Mesenchymal stem cell (in vitro differentiated cells and primary cell): ENCODE measurements around the gene ATP9B.

Source experiments
- DNase-seq: peaks from one replicate; pipeline ENCODE4 v3.0.0-alpha.2; 2013
- H2AFZ ChIP-seq: one replicate; pipeline ENCODE4 v1.6.1; 2013; ENCODE audit warnings: low read depth, mild to moderate bottlenecking, control low read depth, inconsistent platforms, low read length, moderate library complexity
- H2AK5ac ChIP-seq: 2 replicates; pipeline ENCODE4 v1.6.1; 2013; ENCODE audit warnings: low read length, moderate library complexity, mild to moderate bottlenecking, inconsistent platforms; ENCODE audit not compliant: severe bottlenecking
- H2BK120ac ChIP-seq: one replicate; pipeline ENCODE4 v1.6.1; 2013; ENCODE audit warnings: low read depth, mild to moderate bottlenecking, inconsistent platforms, low read length, moderate library complexity
- H2BK12ac ChIP-seq, 2 experiments: one replicate each; pipeline ENCODE4 v1.6.1; 2013; ENCODE audit warnings: inconsistent platforms in 2 of 2, low read length in 2 of 2, mild to moderate bottlenecking in 2 of 2, moderate library complexity in 2 of 2, control low read depth in 1 of 2
- H2BK15ac ChIP-seq: one replicate; pipeline ENCODE4 v1.6.1; 2013; ENCODE audit warnings: mild to moderate bottlenecking, low read depth, inconsistent platforms; ENCODE audit not compliant: poor library complexity, severe bottlenecking
- H2BK5ac ChIP-seq: 2 replicates; pipeline ENCODE4 v1.6.1; 2013; ENCODE audit warnings: low read depth, mild to moderate bottlenecking, low read length, control low read depth, inconsistent platforms; ENCODE audit not compliant: poor library complexity, severe bottlenecking
- H3K14ac ChIP-seq, 2 experiments: one replicate each; pipeline ENCODE4 v1.6.1; 2013; ENCODE audit warnings: inconsistent platforms in 2 of 2, low read length in 2 of 2, control low read depth in 1 of 2, mild to moderate bottlenecking in 1 of 2, moderate library complexity in 1 of 2
- H3K18ac ChIP-seq, 2 experiments: one replicate each; pipeline ENCODE4 v1.6.1; 2013; ENCODE audit warnings: inconsistent platforms in 2 of 2, low read length in 2 of 2, control low read depth in 1 of 2, low read depth in 1 of 2, mild to moderate bottlenecking in 1 of 2
- H3K23ac ChIP-seq, 2 experiments: one replicate each; pipeline ENCODE4 v1.6.1; 2013; ENCODE audit warnings: inconsistent platforms in 2 of 2, low read length in 2 of 2, mild to moderate bottlenecking in 2 of 2, moderate library complexity in 2 of 2, control low read depth in 1 of 2
- H3K27ac ChIP-seq: 2 replicates; pipeline ENCODE4 v1.5.1; 2013; ENCODE audit warnings: mild to moderate bottlenecking, moderate library complexity, low read length, control low read depth, inconsistent platforms; ENCODE audit not compliant: poor library complexity, severe bottlenecking
- H3K27me3 ChIP-seq, 2 experiments: 2 replicates each; pipeline versions ENCODE4 v1.6.1 to v1.7.0; 2013; ENCODE audit warnings: low read length in 2 of 2, mild to moderate bottlenecking in 2 of 2, moderate library complexity in 2 of 2, control low read depth in 1 of 2, inconsistent platforms in 1 of 2; ENCODE audit not compliant: control insufficient read depth in 1 of 2, insufficient read depth in 1 of 2
- H3K36me3 ChIP-seq, 2 experiments: 2 replicates each; pipeline versions ENCODE4 v1.6.1 to v1.7.0; 2013; ENCODE audit warnings: low read length in 2 of 2, control low read depth in 1 of 2, inconsistent platforms in 1 of 2, low read depth in 1 of 2, mild to moderate bottlenecking in 1 of 2; ENCODE audit not compliant: insufficient read depth in 2 of 2, control insufficient read depth in 1 of 2
- H3K4ac ChIP-seq, 2 experiments: one replicate each; pipeline ENCODE4 v1.6.1; 2013; ENCODE audit warnings: inconsistent platforms in 2 of 2, low read length in 2 of 2, mild to moderate bottlenecking in 2 of 2, moderate library complexity in 2 of 2, control low read depth in 1 of 2, low read depth in 1 of 2
- H3K4me1 ChIP-seq: 2 replicates; pipeline ENCODE4 v1.6.1; 2013; ENCODE audit warnings: low read depth, low read length, control low read depth; ENCODE audit not compliant: control insufficient read depth, insufficient read depth
- H3K4me2 ChIP-seq: 2 replicates; pipeline ENCODE4 v1.6.1; 2013; ENCODE audit warnings: low read length, mild to moderate bottlenecking, inconsistent platforms; ENCODE audit not compliant: poor library complexity, severe bottlenecking
- H3K4me3 ChIP-seq, 2 experiments: 2 replicates each; pipeline versions ENCODE4 v1.5.1 to v1.7.0; 2013; ENCODE audit warnings: low read length in 2 of 2, mild to moderate bottlenecking in 2 of 2, control low read depth in 1 of 2, low read depth in 1 of 2; ENCODE audit not compliant: insufficient read depth in 1 of 2
- H3K79me1 ChIP-seq: replicated peaks from 2 replicates; pipeline ENCODE4 v1.6.1; 2013; ENCODE audit warnings: mild to moderate bottlenecking, control low read depth, low read length, inconsistent platforms; ENCODE audit not compliant: poor library complexity, severe bottlenecking
- H3K9ac ChIP-seq: 2 replicates; pipeline ENCODE4 v1.7.0; 2013; ENCODE audit warnings: mild to moderate bottlenecking, low read length, moderate library complexity
- H3K9me3 ChIP-seq: 2 replicates; pipeline ENCODE4 v1.7.0; 2013; ENCODE audit warnings: mild to moderate bottlenecking, low read length; ENCODE audit not compliant: control insufficient read depth
- H4K8ac ChIP-seq: one replicate; pipeline ENCODE4 v1.6.1; 2013; ENCODE audit warnings: inconsistent platforms, mild to moderate bottlenecking, low read length, moderate library complexity
- H4K91ac ChIP-seq: one replicate; pipeline ENCODE4 v1.6.1; 2013; ENCODE audit warnings: mild to moderate bottlenecking, low read length, inconsistent platforms
- WGBS: methylation state at CpG from one replicate; pipeline ENCODE4 v1.1.7; 2013; ENCODE audit warnings: mixed read lengths; 5-methylcytosine and 5-hydroxymethylcytosine counted together

ATP9B gene

DNA sequence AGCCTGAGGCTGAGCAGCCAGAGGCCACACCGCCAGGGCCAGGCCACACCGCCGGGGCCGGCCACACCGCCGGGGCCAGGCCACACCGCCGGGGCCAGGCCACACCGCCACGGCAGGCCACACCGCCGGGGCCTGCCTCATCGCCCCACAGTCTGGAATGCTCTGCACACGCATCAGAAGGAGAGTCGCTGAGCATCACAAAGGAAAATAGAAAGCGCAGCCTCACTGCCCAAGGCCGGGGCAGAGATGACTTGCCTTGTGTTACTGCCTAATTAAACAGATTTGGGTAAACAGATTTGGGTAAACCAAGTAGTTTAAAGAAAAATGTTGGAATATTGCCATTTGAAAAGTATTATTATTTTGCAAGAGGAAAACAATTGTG lies 316.1 kb downstream of the ATP9B start:
- Histone ChIP-seq H4K8ac (no peak overlapping the region), H3K9ac (no peak overlapping the region), H2BK15ac (no peak overlapping the region), H3K9me3 (no peaks in the 10 kb centered on the region), H2AFZ (no peak overlapping the region), H2BK120ac (no peak overlapping the region), H3K4me1 (no peaks in the 10 kb centered on the region), H3K14ac (no peak overlapping the region), H3K79me1 (no peaks in the 10 kb centered on the region), H3K4me3 (no peak overlapping the region), H2BK5ac (no peak overlapping the region), H3K23ac (no peak overlapping the region), H3K4me2 (no peak overlapping the region), H4K91ac (no peak overlapping the region), H3K27me3 (peaks cover 56 to 85% of the 10 kb centered on the region in 2 experiments), H2BK12ac (no peak overlapping the region), H3K18ac (no peak overlapping the region), H3K27ac (no peak overlapping the region), H2AK5ac (no peak overlapping the region), H3K36me3 (no peaks in the 10 kb centered on the region), H3K4ac (no peak overlapping the region)
- no peak for DNase-seq
- 83% methylated on average over 17 of the region's 17 CpGs for WGBS

DNA sequence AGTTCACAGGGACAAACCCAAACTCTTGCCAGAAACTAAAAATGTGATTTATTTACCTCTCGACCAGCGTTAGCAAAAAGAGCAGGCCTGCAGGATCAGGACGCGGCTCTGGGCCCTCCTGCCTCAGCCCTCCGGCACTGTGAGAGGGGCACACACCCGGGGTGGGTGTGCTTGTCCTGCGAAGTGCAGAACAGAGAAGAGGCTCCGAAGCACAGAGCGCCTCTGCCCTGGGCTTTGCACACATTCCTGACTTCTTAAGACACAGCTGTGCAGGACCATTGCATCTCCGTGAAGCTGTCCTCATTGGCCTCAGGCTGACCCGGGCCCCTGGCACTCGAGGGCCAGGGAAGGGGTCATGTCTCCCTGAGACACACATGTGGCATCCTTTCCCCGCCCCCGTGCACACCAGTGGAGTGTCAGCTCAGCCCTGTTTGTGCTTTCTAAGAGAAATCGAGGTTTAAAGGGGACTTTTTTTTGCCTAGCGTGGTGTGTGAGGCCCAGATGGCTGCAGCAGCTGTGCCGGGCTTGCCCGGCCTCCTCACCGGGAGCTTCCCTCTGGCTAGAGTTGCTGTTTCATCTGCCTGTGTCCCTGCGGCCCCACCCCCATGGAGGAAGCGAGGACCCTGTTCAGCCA lies 316.6 kb downstream of the ATP9B start:
- Histone ChIP-seq H4K8ac (no peak overlapping the region), H3K4ac (no peak overlapping the region), H2AK5ac (no peak overlapping the region), H3K14ac (no peak overlapping the region), H3K4me2 (no peak overlapping the region), H2BK12ac (no peak overlapping the region), H3K4me1 (no peaks in the 10 kb centered on the region), H3K9ac (no peak overlapping the region), H3K36me3 (no peaks in the 10 kb centered on the region), H2BK5ac (no peak overlapping the region), H3K18ac (no peak overlapping the region), H2BK120ac (no peak overlapping the region), H4K91ac (no peak overlapping the region), H3K9me3 (no peaks in the 10 kb centered on the region), H3K27ac (no peak overlapping the region), H2AFZ (no peak overlapping the region), H3K4me3 (no peak overlapping the region), H3K27me3 (peaks cover 56 to 89% of the 10 kb centered on the region in 2 experiments), H2BK15ac (no peak overlapping the region), H3K23ac (no peak overlapping the region), H3K79me1 (no peaks in the 10 kb centered on the region)
- 74% methylated on average over 21 of the region's 21 CpGs for WGBS
- no peak for DNase-seq

- DNase-seq: no peak
- Histone ChIP-seq H2BK12ac (peak overlapping the region in 1 of 2 experiments; percentile 3), H2AFZ (no peak overlapping the region), H2BK120ac (no peak overlapping the region), H3K4me1 (no peaks in the 10 kb centered on the region), H4K91ac (no peak overlapping the region), H3K27me3 (peaks cover 61 to 93% of the 10 kb centered on the region in 2 experiments), H3K36me3 (no peaks in the 10 kb centered on the region), H3K14ac (peak overlapping the region in 1 of 2 experiments; percentile 72), H2BK5ac (no peak overlapping the region), H3K9me3 (no peaks in the 10 kb centered on the region), H3K4me3 (no peak overlapping the region), H3K9ac (no peak overlapping the region), H3K23ac (no peak overlapping the region), H3K27ac (no peak overlapping the region), H3K79me1 (no peaks in the 10 kb centered on the region), H2BK15ac (no peak overlapping the region), H3K4me2 (no peak overlapping the region), H4K8ac (no peak overlapping the region), H3K4ac (no peak overlapping the region), H3K18ac (no peak overlapping the region), H2AK5ac (no peak overlapping the region)
- WGBS: 91% methylated on average over 13 of the region's 14 CpGs
Observed at GRCh38 chr18:79386547-79386946, 317.4 kb downstream of the ATP9B start.

- H3K18ac ChIP-seq: no peak overlapping the region
- H3K27me3 ChIP-seq: peaks cover 66 to 92% of the 10 kb centered on the region in 2 experiments
- no peak overlapping the region for H3K4ac ChIP-seq
- H3K36me3 ChIP-seq: no peaks in the 10 kb centered on the region
- H3K4me1 ChIP-seq: no peaks in the 10 kb centered on the region
- H3K79me1 ChIP-seq: no peaks in the 10 kb centered on the region
- WGBS: 85% methylated on average over 6 of the region's 6 CpGs
- no peaks in the 10 kb centered on the region for H3K9me3 ChIP-seq
- no peak overlapping the region for H2AFZ ChIP-seq
- no peak overlapping the region for H3K4me3 ChIP-seq
- H3K23ac ChIP-seq: no peak overlapping the region
- no peak overlapping the region for H4K8ac ChIP-seq
- no peak overlapping the region for H3K27ac ChIP-seq
- no peak overlapping the region for H2BK15ac ChIP-seq
- H3K4me2 ChIP-seq: no peak overlapping the region
- DNase-seq: no peak
- H2BK5ac ChIP-seq: no peak overlapping the region
- H3K14ac ChIP-seq: no peak overlapping the region
- no peak overlapping the region for H2BK120ac ChIP-seq
- H2AK5ac ChIP-seq: no peak overlapping the region
- no peak overlapping the region for H2BK12ac ChIP-seq
- no peak overlapping the region for H3K9ac ChIP-seq
- no peak overlapping the region for H4K91ac ChIP-seq
Observed at GRCh38 chr18:79387214-79387613, 318.0 kb downstream of the ATP9B start.
